NB4 (cell line): Measurements from ENCODE around the gene C10orf71.

Experiments used
- MYC ChIP-seq: IDR thresholded peaks from 2 replicates; pipeline ENCODE4 v1.6.1; 2011; ENCODE audit warnings: low read depth, low read length
- POLR2A ChIP-seq: IDR thresholded peaks from 2 replicates; pipeline ENCODE4 v1.6.1; 2011; ENCODE audit warnings: mild to moderate bottlenecking; ENCODE audit not compliant: insufficient read length; ENCODE audit errors: extremely low read depth
- TF ChIP-seq, protein P1 (sequence below): IDR thresholded peaks from one replicate; pipeline ENCODE4 v1.5.1; 2012; ENCODE audit warnings: low read depth, low read length

DNA sequence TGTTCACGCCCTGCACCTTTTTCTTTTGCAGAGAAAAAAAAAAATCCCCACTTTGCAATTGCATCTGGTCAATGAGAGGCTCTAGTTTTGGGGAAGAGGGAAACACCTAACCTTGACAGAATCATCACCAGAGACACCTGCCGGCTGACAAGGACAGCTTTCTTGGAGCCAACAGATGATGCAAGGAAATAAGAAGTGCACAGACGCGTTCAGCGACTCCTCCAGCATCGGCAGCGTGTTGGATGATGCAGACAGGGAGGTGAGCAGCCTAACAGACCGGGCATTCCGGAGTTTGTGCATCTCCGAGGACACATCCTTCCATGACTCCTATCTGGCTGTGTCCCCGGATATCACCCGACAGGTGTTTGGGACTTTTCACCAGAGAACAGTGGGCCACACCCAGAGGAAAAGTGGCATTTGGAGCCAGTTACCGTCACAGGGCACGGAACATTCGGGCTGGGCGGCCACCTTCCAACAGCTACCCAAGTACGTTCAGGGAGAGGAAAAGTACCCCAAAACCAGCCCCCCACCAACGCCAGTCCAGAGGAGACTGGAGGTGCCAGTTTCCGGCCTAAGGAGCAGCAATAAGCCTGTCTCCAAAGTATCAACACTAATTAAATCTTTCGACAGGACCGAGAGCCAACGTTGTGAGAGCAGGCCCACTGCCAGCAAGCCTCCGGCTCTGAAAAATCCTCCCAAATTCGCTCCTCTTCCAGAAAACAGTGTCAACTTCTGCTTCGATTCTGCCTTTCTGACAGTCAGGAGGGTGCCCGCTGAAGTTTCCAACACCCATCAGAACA, 23.6 kb downstream of the C10orf71 start:
- TF ChIP-seq, protein P1, sequence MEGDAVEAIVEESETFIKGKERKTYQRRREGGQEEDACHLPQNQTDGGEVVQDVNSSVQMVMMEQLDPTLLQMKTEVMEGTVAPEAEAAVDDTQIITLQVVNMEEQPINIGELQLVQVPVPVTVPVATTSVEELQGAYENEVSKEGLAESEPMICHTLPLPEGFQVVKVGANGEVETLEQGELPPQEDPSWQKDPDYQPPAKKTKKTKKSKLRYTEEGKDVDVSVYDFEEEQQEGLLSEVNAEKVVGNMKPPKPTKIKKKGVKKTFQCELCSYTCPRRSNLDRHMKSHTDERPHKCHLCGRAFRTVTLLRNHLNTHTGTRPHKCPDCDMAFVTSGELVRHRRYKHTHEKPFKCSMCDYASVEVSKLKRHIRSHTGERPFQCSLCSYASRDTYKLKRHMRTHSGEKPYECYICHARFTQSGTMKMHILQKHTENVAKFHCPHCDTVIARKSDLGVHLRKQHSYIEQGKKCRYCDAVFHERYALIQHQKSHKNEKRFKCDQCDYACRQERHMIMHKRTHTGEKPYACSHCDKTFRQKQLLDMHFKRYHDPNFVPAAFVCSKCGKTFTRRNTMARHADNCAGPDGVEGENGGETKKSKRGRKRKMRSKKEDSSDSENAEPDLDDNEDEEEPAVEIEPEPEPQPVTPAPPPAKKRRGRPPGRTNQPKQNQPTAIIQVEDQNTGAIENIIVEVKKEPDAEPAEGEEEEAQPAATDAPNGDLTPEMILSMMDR, result no peak
- no peak for TF ChIP-seq MYC
- no peak for TF ChIP-seq POLR2A
